ENCODE data around the gene SMARCD2. TPM values are rescaled to one million over a fixed set of nuclear protein-coding genes. Genes with fewer than 3 reads are reported as not detected.

Gene SMARCD2
- total RNA-seq, 2 donors from 2014 or later, result 68.8 to 82.1 TPM

DNA sequence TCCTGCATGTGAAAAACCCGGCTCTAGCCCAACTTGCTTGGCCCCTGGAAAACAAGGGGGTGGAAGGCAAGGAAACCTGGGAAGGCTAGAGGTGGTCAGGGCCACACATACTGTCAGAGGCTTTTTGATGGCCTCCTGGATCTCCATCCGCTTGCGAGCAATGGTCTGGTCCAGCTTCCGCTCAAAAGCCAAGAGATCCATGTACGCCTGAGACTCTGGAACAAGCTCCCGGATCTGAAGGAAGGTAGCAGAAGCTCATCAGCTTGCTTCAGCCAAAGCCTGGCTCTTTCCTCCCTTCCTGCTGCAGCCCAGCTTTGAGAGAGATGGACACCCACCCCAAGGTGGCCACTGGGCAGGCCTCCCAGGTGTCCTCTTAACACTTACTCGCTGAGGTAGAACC, 5.7 kb downstream of the SMARCD2 start:
- H3K9ac ChIP-seq (ENCODE audit: extremely low read depth, low read length, poor library complexity, severe bottlenecking), result no peak overlapping the region
- H3K27me3 ChIP-seq (ENCODE audit: control insufficient read depth, insufficient read depth, low read length, poor library complexity, severe bottlenecking), result no peaks in the 10 kb centered on the region
- peaks cover 48% of the 10 kb centered on the region for H3K36me3 Mint-ChIP-seq (ENCODE audit: low read depth)
- H3K4me3 Mint-ChIP-seq, result no peak overlapping the region
- H3K27me3 Mint-ChIP-seq (ENCODE audit: insufficient read depth), result no peaks in the 10 kb centered on the region
- H3K27ac Mint-ChIP-seq, result no peak overlapping the region
- H3K36me3 ChIP-seq (ENCODE audit: control insufficient read depth, insufficient read depth, low read length), result peaks cover 34% of the 10 kb centered on the region
- WGBS, 2 experiments (ENCODE audit: insufficient coverage in 1 of 2, insufficient read length in 1 of 2), result 93 to 94% methylated on average over 7 of the region's 7 CpGs
- no peaks in the 10 kb centered on the region for H3K9me3 Mint-ChIP-seq
- no peak overlapping the region for H3K4me3 ChIP-seq (ENCODE audit: low read length)
- TF ChIP-seq, protein P1, sequence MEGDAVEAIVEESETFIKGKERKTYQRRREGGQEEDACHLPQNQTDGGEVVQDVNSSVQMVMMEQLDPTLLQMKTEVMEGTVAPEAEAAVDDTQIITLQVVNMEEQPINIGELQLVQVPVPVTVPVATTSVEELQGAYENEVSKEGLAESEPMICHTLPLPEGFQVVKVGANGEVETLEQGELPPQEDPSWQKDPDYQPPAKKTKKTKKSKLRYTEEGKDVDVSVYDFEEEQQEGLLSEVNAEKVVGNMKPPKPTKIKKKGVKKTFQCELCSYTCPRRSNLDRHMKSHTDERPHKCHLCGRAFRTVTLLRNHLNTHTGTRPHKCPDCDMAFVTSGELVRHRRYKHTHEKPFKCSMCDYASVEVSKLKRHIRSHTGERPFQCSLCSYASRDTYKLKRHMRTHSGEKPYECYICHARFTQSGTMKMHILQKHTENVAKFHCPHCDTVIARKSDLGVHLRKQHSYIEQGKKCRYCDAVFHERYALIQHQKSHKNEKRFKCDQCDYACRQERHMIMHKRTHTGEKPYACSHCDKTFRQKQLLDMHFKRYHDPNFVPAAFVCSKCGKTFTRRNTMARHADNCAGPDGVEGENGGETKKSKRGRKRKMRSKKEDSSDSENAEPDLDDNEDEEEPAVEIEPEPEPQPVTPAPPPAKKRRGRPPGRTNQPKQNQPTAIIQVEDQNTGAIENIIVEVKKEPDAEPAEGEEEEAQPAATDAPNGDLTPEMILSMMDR (conservative IDR thresholded peaks at IDR 0.05), result no peak
- peaks cover 10% of the 10 kb centered on the region for H3K4me1 ChIP-seq (ENCODE audit: control insufficient read depth, insufficient read depth, low read length)
- DNase-seq, result no peak
- H3K9me3 ChIP-seq (ENCODE audit: control insufficient read depth, low read length), result no peaks in the 10 kb centered on the region
- H3K27ac ChIP-seq (ENCODE audit: low read depth, low read length), result no peak overlapping the region
- peaks cover 15% of the 10 kb centered on the region for H3K4me1 Mint-ChIP-seq

- Mint-ChIP-seq H3K4me1 (peaks cover 2% of the 10 kb centered on the region), H3K36me3 (ENCODE audit: low read depth) (peaks cover 60% of the 10 kb centered on the region), H3K27ac (peak overlapping the region; percentile 79), H3K27me3 (ENCODE audit: insufficient read depth) (no peaks in the 10 kb centered on the region), H3K4me3 (no peak overlapping the region), H3K9me3 (no peaks in the 10 kb centered on the region)
- TF ChIP-seq, protein P1 (conservative IDR thresholded peaks at IDR 0.05), result no peak
- no peak overlapping the region for H3K4me3 ChIP-seq (ENCODE audit: low read length)
- no peak for DNase-seq
- H3K9ac ChIP-seq (ENCODE audit: extremely low read depth, low read length, poor library complexity, severe bottlenecking), result no peak overlapping the region
- no peaks in the 10 kb centered on the region for H3K27me3 ChIP-seq (ENCODE audit: control insufficient read depth, insufficient read depth, low read length, poor library complexity, severe bottlenecking)
- no peak overlapping the region for H3K27ac ChIP-seq (ENCODE audit: low read depth, low read length)
- H3K36me3 ChIP-seq (ENCODE audit: control insufficient read depth, insufficient read depth, low read length), result peaks cover 50% of the 10 kb centered on the region
- H3K4me1 ChIP-seq (ENCODE audit: control insufficient read depth, insufficient read depth, low read length), result no peaks in the 10 kb centered on the region
- WGBS, 2 experiments (ENCODE audit: insufficient coverage in 1 of 2, insufficient read length in 1 of 2), result 38 to 85% methylated on average over 1 to 9 of the region's 9 CpGs
- H3K9me3 ChIP-seq (ENCODE audit: control insufficient read depth, low read length), result no peaks in the 10 kb centered on the region
Observed at GRCh38 chr17:63835167-63835720, 7.2 kb downstream of the SMARCD2 start.

GRCh38 chr17:63834431-63835166, 7.9 kb downstream of the SMARCD2 start:
- TF ChIP-seq, protein P1 (conservative IDR thresholded peaks at IDR 0.05), result peak; percentile 80
- H3K36me3 Mint-ChIP-seq (ENCODE audit: low read depth), result peaks cover 66% of the 10 kb centered on the region
- H3K9me3 Mint-ChIP-seq, result no peaks in the 10 kb centered on the region
- peak; percentile 95 for DNase-seq
- Histone ChIP-seq H3K9me3 (ENCODE audit: control insufficient read depth, low read length) (no peaks in the 10 kb centered on the region), H3K27me3 (ENCODE audit: control insufficient read depth, insufficient read depth, low read length, poor library complexity, severe bottlenecking) (no peaks in the 10 kb centered on the region), H3K9ac (ENCODE audit: extremely low read depth, low read length, poor library complexity, severe bottlenecking) (no peak overlapping the region), H3K36me3 (ENCODE audit: control insufficient read depth, insufficient read depth, low read length) (peaks cover 56% of the 10 kb centered on the region), H3K4me1 (ENCODE audit: control insufficient read depth, insufficient read depth, low read length) (no peaks in the 10 kb centered on the region), H3K27ac (ENCODE audit: low read depth, low read length) (no peak overlapping the region), H3K4me3 (ENCODE audit: low read length) (no peak overlapping the region)
- WGBS, 2 experiments (ENCODE audit: insufficient coverage in 1 of 2, insufficient read length in 1 of 2), result 63 to 71% methylated on average over 9 to 13 of the region's 13 CpGs
- H3K4me3 Mint-ChIP-seq, result no peak overlapping the region
- H3K27me3 Mint-ChIP-seq (ENCODE audit: insufficient read depth), result no peaks in the 10 kb centered on the region
- H3K27ac Mint-ChIP-seq, result no peak overlapping the region
- peaks cover 2% of the 10 kb centered on the region for H3K4me1 Mint-ChIP-seq
